ENCODE data around the gene KDM2B. TPM values are rescaled to one million over a fixed set of nuclear protein-coding genes. Genes with fewer than 3 reads are reported as not detected.

The KDM2B gene
- total RNA-seq, 1 donor from 2014 or later: 18.9 TPM

DNA sequence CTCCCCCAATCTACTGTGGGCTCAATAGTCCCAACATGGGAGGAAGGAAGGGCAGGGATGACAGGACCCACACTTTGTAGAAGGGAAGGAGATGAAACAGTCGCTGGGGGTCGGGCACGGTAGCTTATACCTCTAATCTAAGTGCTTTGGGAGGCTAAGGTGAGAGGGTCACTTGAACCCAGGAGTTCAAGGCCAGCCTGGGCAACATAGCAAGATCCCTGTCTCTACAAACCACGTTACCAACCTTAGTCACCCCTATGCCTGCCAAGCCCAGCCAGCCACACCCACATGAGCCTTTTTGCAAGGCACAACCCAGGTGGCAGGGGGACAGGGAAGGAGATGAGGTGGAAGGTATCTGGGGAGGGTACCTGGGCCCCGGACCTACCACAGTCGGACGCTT lies 31.7 kb downstream of the KDM2B start:
- Histone ChIP-seq H3K36me3 (no peaks in the 10 kb centered on the region), H3K4me3 (no peak overlapping the region), H3K27me3 (no peaks in the 10 kb centered on the region), H3K27ac (no peak overlapping the region), H3K4me1 (no peaks in the 10 kb centered on the region), H3K9me3 (no peaks in the 10 kb centered on the region)
- TF ChIP-seq POLR2AphosphoS5 (IDR thresholded peaks at IDR 0.05; ENCODE audit: insufficient read depth in 1 of 2, low read depth in 1 of 2) (no peak), POLR2A (IDR thresholded peaks at IDR 0.05) (no peak)
- TF ChIP-seq, protein P1, sequence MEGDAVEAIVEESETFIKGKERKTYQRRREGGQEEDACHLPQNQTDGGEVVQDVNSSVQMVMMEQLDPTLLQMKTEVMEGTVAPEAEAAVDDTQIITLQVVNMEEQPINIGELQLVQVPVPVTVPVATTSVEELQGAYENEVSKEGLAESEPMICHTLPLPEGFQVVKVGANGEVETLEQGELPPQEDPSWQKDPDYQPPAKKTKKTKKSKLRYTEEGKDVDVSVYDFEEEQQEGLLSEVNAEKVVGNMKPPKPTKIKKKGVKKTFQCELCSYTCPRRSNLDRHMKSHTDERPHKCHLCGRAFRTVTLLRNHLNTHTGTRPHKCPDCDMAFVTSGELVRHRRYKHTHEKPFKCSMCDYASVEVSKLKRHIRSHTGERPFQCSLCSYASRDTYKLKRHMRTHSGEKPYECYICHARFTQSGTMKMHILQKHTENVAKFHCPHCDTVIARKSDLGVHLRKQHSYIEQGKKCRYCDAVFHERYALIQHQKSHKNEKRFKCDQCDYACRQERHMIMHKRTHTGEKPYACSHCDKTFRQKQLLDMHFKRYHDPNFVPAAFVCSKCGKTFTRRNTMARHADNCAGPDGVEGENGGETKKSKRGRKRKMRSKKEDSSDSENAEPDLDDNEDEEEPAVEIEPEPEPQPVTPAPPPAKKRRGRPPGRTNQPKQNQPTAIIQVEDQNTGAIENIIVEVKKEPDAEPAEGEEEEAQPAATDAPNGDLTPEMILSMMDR (IDR thresholded peaks at IDR 0.05): no peak
- intact Hi-C loops (cut with DNase I): no loop called here
- DNase-seq (ENCODE audit: extremely low spot score in 2 of 2): no peak

DNA sequence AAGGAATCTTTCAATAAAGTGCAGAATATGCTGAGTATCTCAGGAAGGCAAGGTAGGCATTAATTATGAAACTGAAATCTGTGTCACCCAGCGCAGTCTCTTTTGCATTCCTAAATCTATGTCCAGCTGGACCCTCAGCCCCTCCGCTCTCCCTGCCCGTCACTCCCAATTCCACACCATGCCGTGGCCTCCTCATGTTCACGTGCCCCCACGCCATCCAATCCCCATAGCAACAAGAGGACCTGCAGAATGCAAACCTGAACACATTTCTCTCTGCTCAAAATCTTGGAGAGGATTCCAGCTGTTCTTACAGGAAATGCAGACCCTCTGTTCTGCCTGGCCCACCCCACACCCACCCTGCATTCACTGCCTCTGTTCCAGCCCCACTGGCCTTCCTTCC lies 35.3 kb downstream of the KDM2B start:
- no peaks in the 10 kb centered on the region for H3K27me3 ChIP-seq
- intact Hi-C loops (cut with DNase I): no loop called here
- TF ChIP-seq POLR2A (IDR thresholded peaks at IDR 0.05) (no peak), POLR2AphosphoS5 (IDR thresholded peaks at IDR 0.05; ENCODE audit: insufficient read depth in 1 of 2, low read depth in 1 of 2) (no peak)
- TF ChIP-seq, protein P1 (IDR thresholded peaks at IDR 0.05): no peak
- no peaks in the 10 kb centered on the region for H3K36me3 ChIP-seq
- no peak overlapping the region for H3K27ac ChIP-seq
- no peak for DNase-seq (ENCODE audit: extremely low spot score in 2 of 2)
- H3K4me1 ChIP-seq: no peaks in the 10 kb centered on the region
- no peaks in the 10 kb centered on the region for H3K9me3 ChIP-seq
- no peak overlapping the region for H3K4me3 ChIP-seq

DNA sequence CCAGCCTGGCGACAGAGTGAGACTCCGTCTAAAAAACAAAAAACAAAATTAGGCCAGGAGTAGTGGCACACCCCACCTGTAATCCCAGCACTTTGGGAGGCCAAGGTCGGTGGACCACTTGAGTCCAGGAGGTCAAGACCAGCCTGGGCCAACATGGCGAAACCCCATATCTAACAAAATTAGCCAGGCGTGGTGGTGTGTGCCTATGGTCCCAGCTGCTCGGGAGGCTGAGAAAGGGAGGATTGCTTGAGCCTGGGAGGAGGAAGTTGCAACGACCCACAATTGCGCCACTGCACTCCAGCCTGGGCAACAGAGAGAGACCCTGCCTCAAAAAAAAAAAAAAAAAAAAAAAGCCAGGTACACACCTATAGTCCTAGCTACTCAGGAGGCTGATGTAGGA lies 37.0 kb downstream of the KDM2B start:
- intact Hi-C loops (cut with DNase I): no loop called here
- no peaks in the 10 kb centered on the region for H3K9me3 ChIP-seq
- peaks cover 2% of the 10 kb centered on the region for H3K4me1 ChIP-seq
- H3K27me3 ChIP-seq: no peaks in the 10 kb centered on the region
- no peak overlapping the region for H3K4me3 ChIP-seq
- TF ChIP-seq, protein P1 (IDR thresholded peaks at IDR 0.05): no peak
- no peak for TF ChIP-seq POLR2A (IDR thresholded peaks at IDR 0.05)
- no peak for TF ChIP-seq POLR2AphosphoS5 (IDR thresholded peaks at IDR 0.05; ENCODE audit: insufficient read depth in 1 of 2, low read depth in 1 of 2)
- no peak overlapping the region for H3K27ac ChIP-seq
- DNase-seq (ENCODE audit: extremely low spot score in 2 of 2): no peak
- H3K36me3 ChIP-seq: no peaks in the 10 kb centered on the region

- no peaks in the 10 kb centered on the region for H3K27me3 ChIP-seq
- TF ChIP-seq POLR2AphosphoS5 (IDR thresholded peaks at IDR 0.05; ENCODE audit: insufficient read depth in 1 of 2, low read depth in 1 of 2): no peak
- no peaks in the 10 kb centered on the region for H3K9me3 ChIP-seq
- no peak overlapping the region for H3K27ac ChIP-seq
- intact Hi-C loops (cut with DNase I): no loop called here
- H3K4me3 ChIP-seq: no peak overlapping the region
- peaks cover 32% of the 10 kb centered on the region for H3K4me1 ChIP-seq
- H3K36me3 ChIP-seq: no peaks in the 10 kb centered on the region
- no peak for DNase-seq (ENCODE audit: extremely low spot score in 2 of 2)
Measured at GRCh38 chr12:121539908-121540307, 40.9 kb downstream of the KDM2B start.

- TF ChIP-seq, protein P1 (IDR thresholded peaks at IDR 0.05): no peak
- TF ChIP-seq POLR2AphosphoS5 (IDR thresholded peaks at IDR 0.05; ENCODE audit: insufficient read depth in 1 of 2, low read depth in 1 of 2): no peak
- TF ChIP-seq POLR2A (IDR thresholded peaks at IDR 0.05): no peak
- H3K27ac ChIP-seq: no peak overlapping the region
- H3K4me1 ChIP-seq: peaks cover 37% of the 10 kb centered on the region
- DNase-seq (ENCODE audit: extremely low spot score in 2 of 2): no peak
- intact Hi-C loops (cut with DNase I): no loop called here
- H3K4me3 ChIP-seq: no peak overlapping the region
- no peaks in the 10 kb centered on the region for H3K36me3 ChIP-seq
- H3K9me3 ChIP-seq: no peaks in the 10 kb centered on the region
- H3K27me3 ChIP-seq: no peaks in the 10 kb centered on the region
Measured at GRCh38 chr12:121538699-121539061, 42.1 kb downstream of the KDM2B start.

Measured in vagina (tissue), 2 donors.